Upper lobe of left lung (tissue), 4 donors: ENCODE results near the gene DLG2.

Experiments
- EP300 ChIP-seq, 4 donors: sonication (generic); formaldehyde crosslinking; IDR thresholded peaks; one replicate each; pipeline ENCODE4 v1.5.1; 2017; ENCODE audit warnings: antibody characterized with exemption in 4 of 4, control low read depth in 2 of 4
- POLR2A ChIP-seq, 4 donors: fragments of 450-650 bp; IDR thresholded peaks; one replicate each; pipeline ENCODE4 v1.5.1; 2016 to 2017; ENCODE audit warnings: antibody characterized with exemption in 4 of 4, mild to moderate bottlenecking in 2 of 4
- POLR2AphosphoS5 ChIP-seq, 2 donors: sonication (generic); formaldehyde crosslinking; IDR thresholded peaks; one replicate each; pipeline ENCODE4 v1.5.1; 2017; ENCODE audit warnings: antibody characterized with exemption in 2 of 2
- TF ChIP-seq, protein P1 (sequence below), 6 experiments: fragments of 450-650 bp in 4 of 6; fragments of 200-600 bp in 2 of 6; sonication (generic) in 2 of 6; IDR thresholded peaks; one replicate each; pipeline ENCODE4 v1.5.1; 2016 to 2019; ENCODE audit warnings: antibody characterized with exemption in 6 of 6

GRCh38 chr11:85232559-85232958, 394.6 kb downstream of the DLG2 start:
- no peak for TF ChIP-seq POLR2A (IDR thresholded peaks at IDR 0.05)
- TF ChIP-seq EP300 (IDR thresholded peaks at IDR 0.05): no peak
- no peak for TF ChIP-seq POLR2AphosphoS5 (IDR thresholded peaks at IDR 0.05)
- TF ChIP-seq, protein P1, sequence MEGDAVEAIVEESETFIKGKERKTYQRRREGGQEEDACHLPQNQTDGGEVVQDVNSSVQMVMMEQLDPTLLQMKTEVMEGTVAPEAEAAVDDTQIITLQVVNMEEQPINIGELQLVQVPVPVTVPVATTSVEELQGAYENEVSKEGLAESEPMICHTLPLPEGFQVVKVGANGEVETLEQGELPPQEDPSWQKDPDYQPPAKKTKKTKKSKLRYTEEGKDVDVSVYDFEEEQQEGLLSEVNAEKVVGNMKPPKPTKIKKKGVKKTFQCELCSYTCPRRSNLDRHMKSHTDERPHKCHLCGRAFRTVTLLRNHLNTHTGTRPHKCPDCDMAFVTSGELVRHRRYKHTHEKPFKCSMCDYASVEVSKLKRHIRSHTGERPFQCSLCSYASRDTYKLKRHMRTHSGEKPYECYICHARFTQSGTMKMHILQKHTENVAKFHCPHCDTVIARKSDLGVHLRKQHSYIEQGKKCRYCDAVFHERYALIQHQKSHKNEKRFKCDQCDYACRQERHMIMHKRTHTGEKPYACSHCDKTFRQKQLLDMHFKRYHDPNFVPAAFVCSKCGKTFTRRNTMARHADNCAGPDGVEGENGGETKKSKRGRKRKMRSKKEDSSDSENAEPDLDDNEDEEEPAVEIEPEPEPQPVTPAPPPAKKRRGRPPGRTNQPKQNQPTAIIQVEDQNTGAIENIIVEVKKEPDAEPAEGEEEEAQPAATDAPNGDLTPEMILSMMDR (IDR thresholded peaks at IDR 0.05): no peak
